HT1080 (cell line): ENCODE data around the gene HECTD1. TPM values are rescaled to one million over a fixed set of nuclear protein-coding genes. Genes with fewer than 3 reads are reported as not detected.
"Not testable (repeated sequence)": the region's sequence is repeated elsewhere in the genome, so short reads cannot be mapped to it uniquely, and the experiment has no call there.

ENCODE experiments used
- DNase-seq: peaks from one replicate; pipeline ENCODE4 v3.0.0-alpha.2; 2015; ENCODE audit warnings: low read depth
- total RNA-seq: library from RNA; depleted of rRNA; stranded (reverse); fragments of >200 nt; shearing (Covaris generic); gene quantifications from 2 replicates; pipeline ENCODE4 v1.2.3, GENCODE V29; 2014

Gene HECTD1
- total RNA-seq, 1 experiment from 2014 or later: 73.9 TPM

DNA sequence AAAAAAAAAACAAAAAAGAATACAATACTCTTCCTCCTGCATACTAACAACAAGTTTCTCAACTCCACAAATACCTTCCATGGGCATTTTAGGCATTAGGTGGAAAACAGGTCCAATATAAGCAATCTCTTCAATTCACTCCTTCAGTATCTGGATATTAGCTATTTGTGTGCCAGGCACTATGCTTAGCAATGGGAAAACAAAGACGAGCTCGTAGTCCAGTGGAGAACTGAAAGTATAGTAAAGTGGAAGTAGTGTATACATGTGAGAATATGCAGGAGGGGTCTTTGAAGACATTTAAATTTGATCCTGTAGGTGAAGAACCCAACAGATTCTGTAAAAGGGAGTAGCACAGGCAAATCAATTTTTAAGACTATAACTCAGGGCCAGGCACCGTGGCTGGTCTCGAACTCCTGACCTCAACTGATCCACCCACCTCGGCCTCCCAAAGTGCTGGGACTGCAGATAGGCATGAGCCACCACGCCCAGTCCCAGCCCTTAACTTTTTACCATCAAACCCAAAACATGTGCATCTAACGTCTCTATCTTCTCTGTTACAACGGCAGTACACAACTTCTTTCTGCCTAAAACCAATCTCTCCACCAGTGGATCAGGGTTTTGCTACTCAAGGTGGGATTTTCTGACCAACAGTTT lies 10.6 kb downstream of the HECTD1 start:
- no peak for DNase-seq

DNA sequence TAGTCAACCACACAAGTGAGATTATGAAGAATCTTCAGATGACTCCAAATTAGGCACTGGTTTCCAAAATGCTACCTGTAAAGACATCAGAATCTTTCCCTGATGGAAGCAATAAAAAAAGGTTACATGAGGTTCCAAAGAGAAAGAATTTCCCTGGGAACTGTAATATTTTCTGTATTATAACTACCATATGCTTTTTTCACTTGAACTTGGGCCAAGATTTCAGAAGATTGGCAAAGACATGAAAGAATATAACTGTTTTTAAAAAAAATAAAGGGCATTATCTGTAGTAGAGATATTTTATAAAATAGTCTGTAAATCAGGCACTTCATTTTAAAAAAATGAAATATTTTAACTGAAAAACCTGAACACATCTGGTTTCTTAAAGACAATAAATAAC lies 12.9 kb downstream of the HECTD1 start:
- DNase-seq: no peak

DNA sequence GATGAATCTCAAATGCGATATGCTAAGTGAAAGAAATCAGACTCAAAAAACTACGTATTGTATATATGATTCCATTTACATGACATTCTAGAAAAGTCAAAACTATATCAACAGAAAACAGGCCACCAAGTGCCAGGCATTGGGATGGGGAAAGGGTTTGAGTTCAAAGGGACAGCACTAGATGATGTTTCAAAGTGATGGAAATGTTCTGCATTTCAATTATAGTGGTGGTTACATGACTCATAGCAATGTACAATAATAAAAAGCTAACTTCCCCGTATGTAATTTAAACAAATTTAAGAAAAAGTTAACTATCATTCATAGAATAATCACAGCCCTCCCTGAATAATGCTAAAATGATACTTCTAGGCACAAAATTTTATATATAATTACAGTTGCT lies 13.5 kb downstream of the HECTD1 start:
- DNase-seq: no peak

DNA sequence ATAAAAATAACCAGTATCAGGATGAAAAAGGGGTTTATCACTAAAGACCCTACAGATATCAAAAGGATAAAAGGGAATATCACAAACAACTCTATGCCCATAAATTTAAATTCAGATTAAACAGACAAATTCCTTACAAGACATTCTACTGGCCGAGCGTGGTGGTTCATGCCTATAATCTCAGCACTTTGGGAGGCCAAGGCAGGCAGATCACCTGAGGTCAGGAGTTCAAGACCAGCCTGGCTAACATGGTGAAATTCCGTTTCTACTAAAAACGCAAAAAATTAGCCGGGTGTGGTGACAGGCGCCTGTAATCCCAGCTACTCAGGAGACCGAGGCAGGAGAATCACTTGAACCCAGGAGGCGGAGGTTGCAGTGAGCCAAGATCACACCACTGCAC lies 15.0 kb downstream of the HECTD1 start:
- DNase-seq: not testable (repeated sequence)

DNA sequence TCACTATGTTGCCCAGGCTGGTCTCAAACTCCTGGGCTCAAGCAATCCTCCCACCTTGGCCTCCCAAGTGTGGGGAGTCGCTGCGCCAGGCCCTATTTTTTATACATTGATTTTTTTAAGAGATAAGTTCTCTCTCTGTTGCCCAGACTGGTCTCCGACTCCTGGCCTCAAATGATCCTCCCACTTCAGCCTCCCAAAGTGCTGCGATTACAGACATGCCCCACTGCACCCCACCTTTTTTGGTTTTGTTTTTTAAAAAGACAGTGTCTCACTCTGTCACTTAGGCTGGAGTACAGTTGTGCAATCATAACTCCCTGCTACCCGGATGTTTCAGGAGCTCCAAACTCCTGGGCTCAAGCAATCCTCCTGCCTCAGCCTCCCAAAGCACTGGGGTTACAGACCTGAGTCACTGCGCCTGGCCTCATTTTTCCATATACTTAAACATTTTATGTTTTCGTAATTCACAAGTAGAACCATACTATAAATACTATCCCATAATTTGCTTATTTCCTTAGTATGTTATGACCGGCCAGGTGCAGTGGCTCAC lies 16.8 kb downstream of the HECTD1 start:
- DNase-seq: no peak

DNA sequence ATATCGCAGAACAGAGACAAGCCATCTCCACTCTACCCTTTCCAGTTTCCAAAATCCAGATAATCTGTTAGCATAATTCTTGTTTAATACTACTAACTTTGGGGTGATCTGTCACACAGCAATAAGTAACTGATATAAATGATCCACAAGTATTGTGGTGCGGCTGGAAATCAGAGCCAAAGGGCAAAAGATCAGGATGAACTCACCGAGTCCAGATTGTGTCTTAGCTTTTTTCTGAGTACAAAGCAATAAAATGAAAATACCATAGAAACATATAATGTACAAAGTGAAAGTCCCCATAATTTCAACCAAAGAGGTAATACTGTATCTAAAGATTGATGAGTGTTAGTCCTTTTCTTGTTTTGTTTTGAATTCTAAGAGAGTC lies 17.4 kb downstream of the HECTD1 start:
- DNase-seq: no peak

DNA sequence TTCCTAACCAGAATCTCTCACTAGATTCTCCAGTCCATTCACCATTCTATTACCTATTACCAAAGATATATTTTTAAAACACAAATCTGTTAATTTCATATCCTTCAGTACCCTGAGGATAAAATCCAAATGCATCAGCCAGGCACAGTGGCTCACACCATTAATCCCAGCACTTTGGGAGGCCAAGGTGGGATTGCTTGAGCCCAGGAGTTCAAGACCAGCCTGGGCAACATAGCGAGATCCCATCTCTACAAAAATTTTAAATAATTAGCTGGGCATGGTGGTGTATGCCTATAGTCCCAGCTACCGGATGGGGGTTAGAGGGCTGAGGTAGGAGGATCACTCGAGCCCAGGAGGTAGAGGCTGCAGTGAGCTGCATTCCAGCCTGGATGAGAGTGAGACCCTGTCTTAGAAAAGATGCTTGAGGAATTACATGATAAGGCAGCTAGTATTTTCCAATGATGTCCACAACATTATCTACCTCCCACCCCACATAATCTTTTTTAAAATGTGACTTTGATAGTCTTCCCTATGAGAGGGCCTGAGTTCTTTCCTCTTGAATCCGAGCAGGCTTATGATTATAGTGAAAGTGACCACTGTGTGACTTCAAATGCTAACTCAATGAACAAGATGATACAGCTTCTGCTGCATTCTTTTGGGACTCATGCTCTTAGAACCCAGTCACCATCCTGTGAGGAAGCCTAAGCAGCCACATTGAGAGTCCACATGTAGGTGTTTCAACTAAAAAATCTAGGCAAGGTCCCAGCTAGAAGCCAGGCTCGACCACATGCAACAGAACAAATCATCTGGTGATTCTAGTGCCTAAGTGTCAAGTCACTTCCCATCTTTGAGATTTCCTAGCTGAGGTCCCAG lies 18.0 kb downstream of the HECTD1 start:
- no peak for DNase-seq

DNA sequence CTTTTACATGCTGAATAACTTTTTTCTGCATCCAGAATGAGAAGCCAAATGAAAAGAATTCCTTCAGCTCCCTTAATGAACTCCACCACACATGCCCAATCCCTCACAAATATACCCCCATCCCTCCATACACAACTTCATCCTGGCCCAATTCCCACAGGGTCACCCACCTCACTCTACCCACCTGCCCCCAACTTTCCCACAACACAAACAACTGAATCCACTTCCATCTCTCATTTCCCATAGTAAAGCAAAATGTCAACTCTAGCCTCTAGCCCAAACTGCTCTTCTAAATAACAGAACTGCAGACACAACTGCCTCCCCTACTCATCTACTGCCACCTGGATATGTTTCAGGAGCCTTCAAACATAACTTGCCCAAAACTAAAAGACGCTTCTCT lies 18.8 kb downstream of the HECTD1 start:
- DNase-seq: no peak

DNA sequence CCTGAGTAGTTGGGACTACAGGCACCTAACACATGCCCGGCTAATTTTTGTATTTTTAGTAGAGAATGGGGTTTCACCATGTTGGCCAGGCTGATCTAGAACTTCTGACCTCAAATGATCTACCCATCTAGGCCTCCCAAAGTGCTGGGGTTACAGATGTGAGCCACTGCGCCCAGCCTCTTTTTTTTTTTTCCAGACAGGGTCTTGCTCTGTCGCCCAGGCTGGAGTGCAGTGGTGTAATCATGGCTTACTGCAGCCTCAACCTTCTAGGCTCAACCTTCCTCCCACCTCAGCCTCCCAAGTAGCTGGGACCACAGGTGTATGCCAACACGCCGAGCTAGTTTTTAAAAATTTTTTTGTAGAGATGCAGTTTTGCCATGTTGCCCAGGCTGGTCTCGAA lies 25.6 kb downstream of the HECTD1 start:
- DNase-seq: not testable (repeated sequence)

DNA sequence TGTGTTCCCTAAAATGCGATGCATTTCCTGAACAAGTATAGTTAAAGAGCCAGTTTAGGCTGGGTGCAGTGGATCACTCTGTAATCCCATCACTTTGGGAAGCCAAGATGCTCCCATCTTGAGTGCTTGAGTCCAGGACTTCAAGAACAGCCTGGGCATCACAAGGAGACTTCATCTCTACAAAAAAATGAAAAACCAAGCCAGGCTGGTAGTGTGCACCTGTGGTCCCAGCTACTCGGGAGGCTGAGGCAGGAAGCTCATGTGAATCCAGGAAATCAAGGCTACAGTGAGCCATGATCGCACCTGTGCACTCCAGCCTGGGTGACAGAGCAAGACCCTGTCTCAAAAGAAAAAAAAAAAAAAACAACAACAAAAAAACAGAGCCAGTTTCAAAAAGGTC lies 26.3 kb downstream of the HECTD1 start:
- no peak for DNase-seq

DNA sequence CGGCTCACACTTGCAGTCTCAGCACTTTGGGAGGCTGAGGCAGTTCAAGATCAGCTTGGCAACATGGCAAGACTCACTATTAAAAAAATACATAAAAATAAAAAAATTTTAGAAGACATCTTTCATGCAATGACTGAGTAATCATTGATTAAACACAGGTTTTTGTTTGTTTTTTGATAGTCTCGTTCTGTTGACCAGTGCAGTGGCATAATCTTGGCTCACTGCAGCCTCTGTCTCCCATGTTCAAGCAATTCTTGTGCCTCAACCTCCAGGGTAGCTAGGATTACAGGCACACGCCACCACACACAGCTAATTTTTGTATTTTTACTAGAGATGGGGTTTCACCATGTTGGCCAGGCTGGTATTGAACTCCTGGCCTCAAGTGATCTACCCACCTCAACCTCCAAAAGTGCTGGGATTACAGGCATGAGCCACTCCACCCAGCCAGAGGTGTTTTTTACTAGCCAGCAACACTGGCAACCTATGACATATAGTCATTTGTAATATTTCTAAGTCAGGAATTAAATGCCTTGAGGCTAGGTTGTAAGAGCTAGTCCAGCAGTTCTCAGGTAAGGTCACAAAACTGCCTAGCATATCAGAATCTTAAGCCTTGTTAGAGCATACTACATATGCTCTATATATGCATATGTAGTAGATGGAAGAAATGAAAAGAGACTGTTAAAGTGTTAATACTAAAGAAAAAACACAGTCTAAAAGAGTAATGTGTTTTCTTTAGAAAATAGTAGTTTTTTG lies 27.1 kb downstream of the HECTD1 start:
- DNase-seq: no peak

DNA sequence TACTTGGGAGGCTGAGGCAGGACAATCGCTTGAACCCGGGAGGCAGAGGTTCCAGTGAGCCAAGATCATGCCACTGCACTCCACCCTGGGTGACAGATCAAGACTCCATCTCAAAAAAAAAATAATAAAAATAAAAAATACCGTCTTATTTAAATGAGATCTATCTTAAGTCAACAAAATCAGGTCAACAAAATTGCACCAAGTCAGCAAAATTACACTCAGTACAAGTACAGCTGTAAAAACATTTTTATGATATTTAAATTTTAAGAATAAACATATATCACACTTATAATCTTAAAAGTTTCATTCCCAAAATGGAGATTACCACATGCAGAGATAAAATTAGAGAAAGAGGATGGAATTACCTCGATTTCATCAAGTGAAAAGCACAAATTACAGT lies 33.2 kb downstream of the HECTD1 start:
- DNase-seq: no peak

DNA sequence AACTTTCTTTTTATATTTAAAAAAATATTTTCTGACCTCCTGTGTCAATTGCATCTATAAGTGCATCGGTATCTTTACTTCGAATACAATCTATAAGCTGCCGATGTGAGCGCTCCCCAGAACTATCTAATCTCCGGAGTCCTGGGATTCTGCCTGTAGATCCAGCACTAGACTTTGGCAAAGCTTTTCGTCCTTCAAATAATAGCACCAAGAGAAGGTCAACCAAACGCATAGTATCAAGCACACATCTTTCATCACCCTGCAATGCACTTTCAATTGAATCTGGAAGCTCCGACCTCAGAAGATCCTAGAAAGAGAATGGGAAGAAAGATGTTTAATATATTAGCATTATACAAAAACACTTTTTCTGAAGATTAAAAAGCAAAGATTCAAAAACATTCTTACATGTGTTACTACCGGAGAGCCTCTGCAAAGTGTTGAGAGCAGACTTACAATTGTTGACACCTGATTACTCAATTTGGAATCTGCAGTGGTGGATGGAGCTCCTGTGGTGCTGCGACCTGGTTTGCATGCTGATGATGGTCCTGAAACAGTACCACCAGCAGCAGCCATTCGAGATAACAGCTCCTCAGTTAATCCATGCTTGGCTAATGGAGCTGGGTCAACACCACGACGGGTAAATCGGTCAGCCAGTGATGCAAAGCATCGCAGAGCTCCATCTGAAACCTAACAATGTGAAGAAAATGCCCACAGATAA lies 34.3 kb downstream of the HECTD1 start:
- DNase-seq: no peak

DNA sequence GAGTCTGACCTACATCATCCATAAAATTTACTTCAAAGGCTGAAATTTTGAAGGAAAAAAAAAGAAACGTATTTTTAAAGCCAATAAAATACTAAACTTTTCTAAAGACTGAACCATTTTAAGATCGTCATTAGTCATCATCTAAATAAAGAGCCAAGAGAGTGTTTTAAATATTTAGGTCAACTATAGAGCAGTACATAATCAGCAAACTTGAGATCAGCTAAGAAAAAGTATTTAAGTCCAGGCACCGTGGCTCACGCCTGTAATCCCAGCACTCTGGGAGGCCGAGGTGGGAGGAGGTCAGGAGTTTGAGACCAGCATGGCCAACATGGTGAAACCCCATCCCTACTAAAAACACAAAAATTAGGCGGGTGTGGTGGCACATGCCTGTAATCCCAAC lies 35.5 kb downstream of the HECTD1 start:
- no peak for DNase-seq

DNA sequence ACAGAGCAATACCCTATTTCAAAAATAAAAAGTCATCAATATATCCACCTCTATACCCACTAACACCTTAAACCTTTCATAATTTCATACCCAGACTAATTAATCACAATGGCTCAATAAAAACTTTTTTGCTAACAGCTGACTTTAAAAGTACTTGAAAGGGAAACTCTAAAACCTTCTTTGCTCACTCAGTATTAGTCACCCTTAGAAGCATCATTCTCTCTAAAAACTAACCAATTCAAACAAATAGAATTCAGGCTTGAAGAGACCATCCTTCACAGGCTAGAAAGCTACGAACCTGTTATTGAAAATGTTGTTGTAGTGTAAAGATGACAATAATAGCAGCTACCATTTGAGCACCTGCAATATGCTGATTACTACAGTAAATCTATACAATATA lies 37.2 kb downstream of the HECTD1 start:
- no peak for DNase-seq

DNA sequence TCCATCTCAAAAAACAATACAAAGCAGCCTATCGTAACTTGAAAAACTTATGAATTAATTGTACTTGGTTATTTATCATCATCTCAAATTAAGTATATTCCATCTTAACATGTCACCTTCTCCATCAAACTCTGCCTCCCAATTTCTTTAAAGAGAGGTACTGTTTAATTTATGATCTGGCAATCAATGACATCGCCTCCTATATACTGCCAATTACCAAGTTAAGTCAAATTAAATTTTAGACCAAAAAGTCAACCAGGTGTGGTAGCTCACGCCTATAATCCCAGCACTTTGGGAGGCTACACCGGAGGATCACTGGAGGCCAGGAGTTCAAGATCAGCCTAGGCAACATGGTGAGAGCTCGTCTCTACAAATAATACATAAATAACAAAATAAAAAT lies 37.7 kb downstream of the HECTD1 start:
- DNase-seq: no peak

DNA sequence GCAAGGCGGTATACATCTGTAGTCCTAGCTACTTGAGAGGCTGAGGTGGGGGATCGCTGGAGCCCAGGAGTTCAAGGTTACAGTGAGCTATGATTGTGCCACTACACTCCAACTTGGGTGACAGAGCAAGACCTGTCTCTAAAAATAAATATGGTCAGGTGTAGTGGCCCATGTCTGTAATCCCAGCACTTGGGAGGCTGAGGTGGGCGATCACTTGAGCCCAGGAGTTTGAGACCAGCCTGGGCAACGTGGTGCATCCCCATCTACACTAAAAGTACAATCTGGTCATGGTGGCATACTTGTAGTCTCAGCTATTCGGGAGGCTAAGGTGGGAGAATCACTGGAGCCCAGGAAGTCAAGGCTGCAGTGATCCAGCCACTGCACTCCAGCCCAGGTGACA lies 40.6 kb downstream of the HECTD1 start:
- DNase-seq: no peak

DNA sequence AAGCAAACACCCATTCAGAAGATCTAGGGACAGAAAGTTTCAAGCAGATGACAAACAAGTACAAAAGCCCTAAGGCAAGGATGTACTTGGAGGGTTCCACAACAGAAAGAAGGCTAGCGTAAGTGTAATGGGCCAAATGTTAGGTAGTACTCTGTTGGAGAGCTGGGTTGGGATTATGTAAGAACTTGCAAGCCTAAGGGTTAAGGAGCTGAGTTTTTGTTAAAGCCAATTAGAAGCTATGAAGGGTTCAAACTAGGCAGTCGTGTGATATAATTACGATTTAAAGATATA lies 41.4 kb downstream of the HECTD1 start:
- no peak for DNase-seq

DNA sequence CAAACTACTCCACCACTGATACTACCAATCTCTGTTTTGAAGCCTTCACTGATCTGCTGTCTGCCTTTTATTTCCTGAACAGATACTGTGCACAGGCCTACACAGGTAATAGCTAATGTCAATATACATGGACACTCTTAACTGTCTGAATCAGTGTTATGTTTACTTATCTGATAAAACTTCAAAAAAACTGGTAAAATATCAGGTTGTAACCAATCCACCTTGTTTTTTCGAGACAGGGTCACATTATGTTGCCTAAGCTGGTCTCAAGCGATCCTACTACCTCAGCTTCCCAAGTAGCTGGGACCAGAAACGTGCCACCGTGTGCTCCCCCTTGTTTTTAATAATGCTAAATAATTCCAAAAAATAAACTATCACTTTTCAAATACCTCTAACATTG lies 43.5 kb downstream of the HECTD1 start:
- DNase-seq: no peak

DNA sequence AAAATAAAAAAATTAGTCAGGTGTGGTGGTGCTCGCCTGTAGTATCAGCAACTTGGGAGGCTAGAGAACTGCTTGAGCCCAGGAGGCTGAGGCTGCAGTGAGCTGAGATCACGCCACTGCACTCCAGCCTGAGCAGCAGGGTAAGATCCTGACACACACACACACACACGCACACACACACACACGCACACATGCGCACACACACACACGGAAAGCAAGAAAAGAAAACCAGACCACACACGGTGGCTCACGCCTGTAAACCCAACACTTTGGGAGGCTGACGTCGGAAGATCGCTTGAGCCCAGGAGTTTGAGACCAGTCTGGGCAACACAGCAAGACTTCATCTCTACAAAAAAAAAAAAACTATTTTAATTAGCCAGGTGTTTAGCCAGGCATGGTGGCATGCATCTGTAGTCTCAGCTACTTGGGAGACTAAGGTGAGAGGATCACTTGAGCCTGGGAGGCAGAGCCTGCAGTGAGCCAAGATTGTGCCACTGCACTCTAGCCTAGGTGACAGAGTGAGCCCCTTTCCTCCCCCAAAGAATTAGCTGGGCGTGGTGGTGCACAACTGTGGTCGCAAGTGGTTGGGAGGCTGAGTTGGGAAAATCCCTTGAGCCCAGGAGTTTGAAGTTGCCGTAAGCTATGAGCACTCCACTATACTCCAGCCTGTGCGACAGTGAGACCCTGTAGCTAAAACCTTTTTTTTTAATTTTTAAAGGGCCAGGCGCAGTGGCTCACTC lies 44.5 kb downstream of the HECTD1 start:
- no peak for DNase-seq

DNA sequence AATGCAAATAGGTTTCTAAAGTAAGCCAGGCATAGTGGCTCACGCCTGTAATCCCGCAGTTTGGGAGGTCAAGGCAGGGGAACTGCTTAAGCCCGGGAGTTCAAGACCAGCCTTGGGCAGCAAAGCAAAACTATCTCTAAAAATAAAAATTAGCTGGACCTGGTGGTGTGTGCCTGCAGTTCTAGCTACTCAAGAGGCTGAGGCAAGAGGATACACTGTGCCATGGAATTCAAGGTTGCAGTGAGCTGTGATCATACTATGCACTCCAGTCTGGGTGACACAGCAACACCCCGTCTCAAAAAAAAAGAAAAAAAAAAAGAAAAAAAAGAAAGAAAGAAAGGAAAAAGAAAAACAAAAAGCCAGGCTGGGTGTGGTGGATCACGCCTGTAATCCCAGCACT lies 46.3 kb downstream of the HECTD1 start:
- no peak for DNase-seq
